CD4-positive, alpha-beta T cell treated with Interleukin-21 for 1 hour (primary cell): ENCODE data around the gene UVSSA.
"Not testable (repeated sequence)": the region's sequence is repeated elsewhere in the genome, so short reads cannot be mapped to it uniquely, and the experiment has no call there.

Experiments used
- DNase-seq: peaks from one replicate; pipeline ENCODE4 v3.0.0-alpha.2; 2020

Gene UVSSA

DNA sequence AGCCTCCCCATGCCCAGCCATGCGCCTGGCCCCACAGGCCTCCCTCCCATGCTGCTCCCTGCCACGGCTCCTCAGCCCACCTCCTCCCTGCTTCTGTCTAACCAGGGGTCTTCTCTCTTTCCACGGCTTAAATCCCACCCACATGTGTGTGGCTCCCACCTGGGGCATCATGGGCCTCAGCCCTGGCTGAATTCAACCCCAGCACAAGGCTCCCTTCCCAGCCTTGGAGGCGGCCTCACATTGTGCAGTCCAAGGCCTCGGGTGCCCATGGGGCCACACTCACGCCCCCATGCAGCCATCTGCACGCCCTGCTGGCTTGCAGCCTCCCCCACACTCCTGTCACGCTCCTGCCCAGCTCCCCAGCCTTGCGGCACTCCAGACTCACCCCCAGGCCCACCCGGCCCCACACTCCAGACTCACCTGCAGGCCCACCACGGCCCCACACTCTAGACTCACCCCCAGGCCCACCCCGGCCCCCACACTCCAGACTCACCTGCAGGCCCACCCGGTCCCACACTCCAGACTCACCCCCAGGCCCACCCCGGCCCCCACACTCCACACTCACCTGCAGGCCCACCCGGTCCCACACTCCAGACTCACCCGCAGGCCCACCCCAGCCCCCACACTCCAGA lies 30.4 kb upstream of the UVSSA start:
- DNase-seq, result no peak

GRCh38 chr4:1317177-1318045 lies 29.6 kb upstream of the UVSSA start:
- DNase-seq, result no peak

DNA sequence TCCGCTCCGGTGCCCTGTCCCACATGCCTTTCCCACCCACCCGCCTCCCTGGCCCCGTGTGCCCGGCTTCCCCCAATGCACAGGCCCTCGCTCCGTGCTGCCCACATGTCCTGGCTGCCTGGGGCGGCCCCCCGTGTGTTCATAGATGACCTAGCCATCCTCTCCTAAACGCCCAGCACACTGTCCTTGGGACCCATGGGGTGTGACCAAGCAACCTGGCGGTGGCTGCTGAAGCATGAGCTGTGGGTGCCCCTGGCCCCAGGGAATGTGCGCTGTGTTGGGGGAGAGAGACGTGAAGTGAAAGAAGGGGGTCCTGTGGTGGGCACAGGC lies 29.0 kb upstream of the UVSSA start:
- no peak for DNase-seq

DNA sequence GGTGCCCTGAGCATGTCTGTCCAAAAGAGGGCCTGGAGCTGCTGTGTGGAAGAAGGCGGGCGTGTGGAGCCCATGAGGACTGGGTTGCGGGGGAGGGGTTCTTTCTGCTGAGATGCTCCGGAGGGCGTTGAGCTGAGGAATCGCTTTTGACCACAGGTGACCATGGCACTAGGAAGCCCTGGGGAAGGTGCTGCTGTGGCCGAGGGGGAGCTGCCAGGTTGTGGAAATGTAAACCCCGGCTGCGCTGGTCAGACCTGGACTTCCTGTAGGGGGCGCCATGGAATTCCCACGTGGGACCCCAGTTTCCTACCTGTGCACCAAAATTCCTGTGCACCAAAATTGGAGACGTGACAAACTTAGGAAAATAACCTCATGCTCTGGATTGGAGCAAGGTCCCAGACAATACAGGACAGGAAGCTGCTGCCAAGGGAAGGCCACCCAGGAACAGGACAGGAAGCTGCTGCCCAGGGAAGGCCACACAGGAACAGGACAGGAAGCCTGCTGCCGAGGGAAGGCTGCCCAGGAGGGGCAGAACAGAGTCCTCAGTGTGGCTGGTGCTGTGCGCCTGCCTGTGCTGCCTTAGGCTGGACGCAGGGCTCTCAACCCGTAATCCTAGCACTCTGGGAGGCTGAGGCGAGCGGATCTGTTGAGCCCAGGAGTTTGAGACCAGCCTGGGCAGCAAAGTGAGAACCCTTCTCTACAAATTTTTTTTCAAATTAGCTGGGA lies 28.4 kb upstream of the UVSSA start:
- DNase-seq, result peak; percentile 38

- DNase-seq, result no peak
These were observed 25.5 kb upstream of the UVSSA start for GRCh38 chr4:1321486-1321885.

DNA sequence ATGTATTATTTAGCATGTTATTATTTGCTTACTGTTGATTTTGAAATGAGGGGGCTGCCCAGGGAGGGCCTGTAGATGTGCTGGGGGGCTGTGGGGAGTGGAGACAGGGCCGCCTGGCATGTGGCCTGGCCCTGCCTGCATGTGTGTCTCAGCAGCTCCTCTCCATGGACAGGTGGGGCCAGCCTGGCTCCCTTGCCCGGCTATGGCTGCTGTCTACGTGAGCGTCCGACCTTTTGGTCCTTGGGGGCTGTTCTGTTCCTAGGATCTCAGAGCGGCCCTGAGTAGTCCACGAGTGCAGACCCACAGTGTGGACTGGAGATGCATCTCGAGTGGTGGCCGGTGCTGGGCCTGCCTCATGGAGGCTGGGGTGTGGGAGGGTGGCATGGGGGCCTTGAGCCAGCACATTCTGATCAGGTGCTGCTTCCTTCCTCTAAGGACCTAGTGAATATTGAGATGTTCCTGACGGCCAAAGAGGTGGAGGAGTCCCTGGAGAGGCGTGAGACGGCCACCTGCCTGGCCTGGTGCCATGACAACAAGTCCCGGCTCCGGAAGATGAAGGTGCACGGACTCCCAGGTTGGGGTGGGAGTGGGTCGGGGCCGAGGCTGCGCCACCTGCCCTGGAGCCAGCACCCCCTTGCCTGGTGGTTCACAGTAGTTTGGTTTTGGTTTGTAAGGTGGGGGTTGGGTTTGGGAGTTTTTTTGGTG lies 24.9 kb upstream of the UVSSA start:
- no peak for DNase-seq

DNA sequence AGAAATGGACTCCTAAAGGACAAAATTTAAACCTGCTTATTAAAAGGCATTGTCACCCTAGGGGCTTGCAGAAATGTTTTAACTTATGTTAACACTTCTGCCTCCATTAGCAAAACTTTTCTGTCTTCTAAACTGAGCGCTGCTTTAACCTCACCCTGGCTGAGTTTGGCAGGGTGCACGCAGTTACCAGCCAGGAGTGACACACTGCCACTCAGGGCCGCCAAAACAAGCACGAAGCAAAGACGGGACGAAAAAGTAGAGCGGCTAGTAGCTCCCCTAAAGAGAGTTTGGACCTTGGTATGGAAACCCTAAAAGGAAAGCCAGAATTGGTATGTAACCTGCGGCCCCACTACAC lies 23.8 kb upstream of the UVSSA start:
- DNase-seq, result no peak

DNA sequence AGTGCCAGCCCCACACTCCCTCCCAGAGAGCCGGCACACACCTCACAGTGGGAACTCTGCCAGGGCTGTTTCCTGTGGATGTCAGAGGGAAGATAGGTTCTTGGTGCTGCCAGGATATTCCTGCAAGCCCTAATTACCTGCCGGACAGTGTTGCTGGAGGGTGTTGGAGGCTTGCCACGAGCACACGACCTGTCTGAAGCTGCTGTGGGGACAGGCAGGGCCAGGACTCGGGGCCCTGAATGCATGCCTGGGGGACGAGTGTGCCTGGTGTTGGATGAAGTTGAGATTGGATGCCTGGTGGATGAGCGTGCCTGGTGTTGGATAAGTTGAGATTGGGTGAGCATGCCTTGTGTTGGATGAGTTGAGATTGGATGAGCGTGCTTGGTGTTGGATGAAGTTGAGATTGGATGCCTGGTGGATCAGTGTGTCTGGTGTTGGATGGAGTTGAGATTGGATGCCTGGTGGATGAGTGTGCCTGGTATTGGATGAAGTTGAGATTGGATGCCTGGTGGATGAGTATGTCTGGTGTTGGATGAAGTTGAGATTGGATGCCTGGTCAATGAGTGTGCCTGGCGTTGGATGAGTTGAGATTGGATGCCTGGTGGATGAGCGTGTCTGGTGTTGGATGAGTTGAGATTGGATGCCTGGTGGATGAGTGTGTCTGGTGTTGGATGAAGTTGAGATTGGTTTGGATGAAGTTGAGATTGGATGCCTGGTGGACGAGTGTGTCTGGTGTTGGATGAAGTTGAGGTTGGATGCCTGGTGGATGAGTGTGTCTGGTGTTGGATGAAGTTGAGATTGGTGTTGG lies 23.2 kb upstream of the UVSSA start:
- no peak for DNase-seq

GRCh38 chr4:1324443-1325175 lies 22.4 kb upstream of the UVSSA start:
- DNase-seq, result not testable (repeated sequence)

DNA sequence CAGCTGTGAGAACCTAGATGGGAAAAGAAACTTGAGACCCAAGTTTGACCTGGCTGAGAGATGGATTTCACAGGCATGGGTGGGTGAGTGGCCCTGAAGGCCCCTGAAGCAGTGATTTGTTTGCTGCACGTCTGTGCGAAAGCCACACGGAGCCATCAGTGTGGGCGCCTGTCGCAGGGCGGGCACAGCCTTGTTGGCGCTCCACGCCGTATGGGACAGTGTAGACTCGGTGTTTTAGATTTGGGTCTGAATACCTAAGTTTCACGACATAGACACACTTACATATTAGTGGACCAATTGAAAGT lies 21.9 kb upstream of the UVSSA start:
- DNase-seq, result no peak

DNA sequence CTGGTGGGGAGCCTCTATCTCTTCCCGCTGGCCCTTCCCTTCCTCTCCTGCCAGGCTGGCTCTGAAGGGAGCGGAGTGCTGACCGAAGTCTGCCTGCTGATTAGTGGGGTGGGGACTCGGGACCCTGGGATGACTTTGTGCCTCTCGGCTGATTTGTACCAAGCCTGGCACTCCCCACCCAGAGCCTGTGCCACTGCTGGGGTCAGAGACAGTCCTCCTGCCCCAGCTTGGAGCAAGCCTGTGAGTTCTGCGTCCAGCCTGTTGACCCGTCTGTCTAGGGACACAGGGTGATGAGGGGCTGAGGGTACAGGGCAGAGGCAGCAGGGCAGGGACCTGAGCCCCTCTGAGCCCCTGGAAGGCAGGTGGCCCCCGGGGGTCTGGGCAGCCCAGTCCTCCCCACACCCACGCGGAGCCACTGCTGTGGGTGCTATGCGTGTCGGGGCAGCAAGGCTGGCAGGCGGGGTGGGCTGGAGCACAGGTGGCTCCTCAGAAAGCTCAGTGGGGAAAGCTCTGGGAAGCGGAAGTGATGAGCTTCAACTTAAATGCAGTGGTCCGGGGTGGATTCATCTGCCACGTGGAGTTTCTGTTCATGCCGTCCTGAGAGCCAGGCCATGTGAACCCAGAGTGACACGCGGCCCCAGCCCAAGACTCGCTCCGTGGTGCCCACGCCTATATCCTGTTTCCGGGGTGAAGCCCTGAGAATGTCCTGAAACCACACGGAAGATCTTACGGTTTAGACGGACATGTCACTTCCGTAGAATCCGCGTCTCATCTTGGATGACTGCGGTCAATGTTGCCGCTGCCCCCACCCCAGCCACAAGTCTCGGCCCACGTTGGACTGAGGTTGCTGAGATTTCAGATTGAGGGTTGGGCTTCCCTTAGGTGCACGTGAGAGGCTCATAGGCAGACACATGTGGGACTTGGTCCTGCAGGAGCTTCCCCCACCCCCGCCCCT lies 21.1 kb upstream of the UVSSA start:
- no peak for DNase-seq

DNA sequence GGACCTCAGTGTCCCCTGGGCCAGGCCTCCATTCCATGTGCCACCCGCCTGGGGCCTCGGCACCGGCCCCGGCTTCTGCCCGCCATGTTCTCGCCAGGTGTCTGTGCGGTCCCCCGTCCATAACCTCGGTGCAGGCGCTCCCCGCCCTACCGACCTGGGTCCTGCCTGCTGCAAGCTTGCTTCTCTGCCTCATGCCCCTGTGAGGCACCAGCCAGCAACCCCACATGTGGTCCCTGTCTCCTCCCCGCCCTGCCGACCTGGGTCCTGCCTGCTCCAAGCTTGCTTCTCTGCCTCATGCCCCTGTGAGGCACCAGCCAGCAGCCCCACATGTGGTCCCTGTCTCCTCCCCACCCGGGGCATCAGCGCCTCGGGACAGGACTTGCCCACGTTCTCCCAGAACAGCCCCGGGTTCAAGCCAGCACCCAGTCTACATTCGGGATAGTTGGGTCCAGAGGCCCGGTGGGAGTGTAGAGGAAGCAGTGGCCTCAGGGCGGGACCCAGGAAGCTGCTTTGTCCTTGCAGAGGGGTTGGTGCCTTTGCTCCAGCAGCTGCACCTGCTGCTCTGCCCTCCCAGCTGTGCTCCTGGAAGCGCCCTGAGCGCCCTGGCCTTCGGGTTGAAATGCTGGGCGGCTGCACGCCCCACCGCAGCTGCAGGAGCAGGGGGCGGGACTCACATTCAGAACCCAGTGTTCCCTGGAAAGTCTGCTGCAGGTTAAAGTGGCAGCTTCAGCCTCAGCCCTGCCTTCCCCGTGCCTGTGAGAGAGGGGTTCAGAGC lies 20.1 kb upstream of the UVSSA start:
- DNase-seq, result no peak

GRCh38 chr4:1327526-1328266 lies 19.3 kb upstream of the UVSSA start:
- DNase-seq, result no peak

- DNase-seq, result no peak
These were observed 18.5 kb upstream of the UVSSA start for GRCh38 chr4:1328267-1329155.

GRCh38 chr4:1329408-1330371 lies 17.3 kb upstream of the UVSSA start:
- DNase-seq, result peak; percentile 58

GRCh38 chr4:1330761-1331590 lies 16.0 kb upstream of the UVSSA start:
- DNase-seq, result peak; percentile 78
